Measurements from ENCODE around the gene TMEM200A. TPM values are rescaled to one million over a fixed set of nuclear protein-coding genes. Genes with fewer than 3 reads are reported as not detected.

The TMEM200A gene
- total and polyA plus RNA-seq, 2 of the 8 experiments (the other 6 are each of a cell fraction or from before 2014, with no cell fraction given): 6.2 to 13.9 TPM

DNA sequence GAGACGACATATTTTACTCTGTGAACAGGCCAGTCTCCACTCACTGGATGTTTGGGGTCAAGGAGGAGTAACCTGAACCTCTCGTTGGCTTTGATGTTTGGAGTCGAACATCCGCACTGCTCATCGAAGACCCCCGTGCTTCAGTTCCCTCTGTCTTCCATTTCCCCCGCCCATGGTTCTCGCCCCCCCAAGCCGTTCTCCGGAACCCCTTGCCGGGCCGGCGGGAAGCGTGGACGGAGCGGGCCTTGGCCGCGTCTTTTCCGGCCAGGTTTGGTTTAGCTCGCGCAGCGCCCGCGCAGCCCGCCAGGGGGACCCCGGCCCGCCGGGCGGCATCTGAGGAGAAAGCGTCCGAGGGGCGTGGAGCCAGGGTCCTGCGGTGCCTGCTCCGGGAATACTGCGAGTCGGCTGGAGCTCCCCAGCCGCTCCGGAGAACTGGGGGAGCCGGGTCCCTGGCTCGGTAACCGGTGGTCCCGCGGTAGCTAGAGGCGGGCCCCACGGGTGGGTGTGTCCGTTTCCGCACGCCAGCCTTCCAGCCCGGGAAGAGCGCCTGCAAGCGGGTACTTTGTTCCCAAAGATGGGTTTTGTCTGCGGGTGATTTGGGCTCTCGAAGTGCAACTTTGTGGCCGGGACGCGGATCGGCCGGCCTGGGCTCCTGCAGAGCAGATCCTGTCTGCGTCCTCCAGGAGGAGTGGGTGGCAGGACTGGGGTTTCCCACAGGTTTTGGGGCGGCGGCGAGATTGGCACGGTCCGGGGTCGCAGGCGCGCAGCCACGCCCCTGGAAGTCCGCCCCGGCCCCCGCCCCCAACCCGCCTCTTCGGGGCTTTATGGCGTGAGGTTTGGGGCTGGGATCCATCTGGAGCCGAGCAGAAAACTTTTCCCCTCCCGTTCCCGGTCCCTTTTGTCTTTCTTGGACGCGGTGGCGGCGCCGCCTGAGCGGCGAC lies at the start of gene TMEM200A (continued):
- TF ChIP-seq PHF8 (conservative IDR thresholded peaks at IDR 0.05; ENCODE audit: low read depth, low read length): peak; percentile 52; the same call in 1 of the 2 replicates
- no peak for TF ChIP-seq SIX5 (IDR thresholded peaks at IDR 0.05; ENCODE audit: low read depth, low read length)
